ENCODE data around the gene RAET1E.
A peak's percentile ranks its signal among the peaks of the same experiment; 100 is the strongest.
"Not testable (repeated sequence)": the region's sequence is repeated elsewhere in the genome, so short reads cannot be mapped to it uniquely, and the experiment has no call there.

The RAET1E gene

DNA sequence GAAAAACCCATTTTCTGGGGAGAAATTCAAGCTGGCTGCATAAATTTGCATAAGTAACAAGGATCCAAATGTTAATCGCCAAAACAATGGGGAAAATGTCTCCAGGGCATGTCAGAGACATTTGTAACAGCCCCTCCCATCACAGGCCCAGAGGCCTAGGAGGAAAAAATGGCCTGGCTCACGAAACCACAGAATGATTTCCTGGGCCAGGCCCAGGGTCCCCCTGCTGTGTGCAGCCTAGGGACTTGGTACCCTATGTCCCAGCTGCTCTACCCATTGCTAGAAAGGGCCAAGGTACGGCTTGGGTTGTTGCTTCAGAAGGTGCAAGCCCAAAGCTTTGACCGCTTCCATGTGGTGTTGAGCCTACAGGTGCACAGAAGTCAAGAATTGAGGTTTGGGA is 10.6 kb upstream of the RAET1E start:
- DNase-seq: not testable (repeated sequence)

DNA sequence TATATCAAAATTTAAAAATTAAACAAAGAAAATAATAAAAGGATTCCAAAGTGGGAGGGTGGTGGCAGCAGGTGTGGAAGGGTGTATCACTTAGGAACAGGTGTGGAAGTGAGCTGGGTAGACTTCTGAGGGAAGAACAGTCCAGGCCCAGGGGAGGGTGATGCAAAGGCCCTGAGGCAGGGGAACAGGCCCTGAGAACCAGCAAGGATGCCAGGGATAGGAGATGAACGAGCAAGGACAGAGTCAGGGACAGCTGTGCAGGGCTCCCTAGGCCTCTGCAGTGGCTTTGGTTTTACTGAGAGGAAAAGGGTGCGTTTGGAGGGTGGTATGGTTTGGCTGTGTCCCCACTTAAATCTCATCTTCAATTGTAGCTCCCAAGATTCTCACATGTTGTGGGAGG is 9.4 kb upstream of the RAET1E start:
- no peak for DNase-seq

DNA sequence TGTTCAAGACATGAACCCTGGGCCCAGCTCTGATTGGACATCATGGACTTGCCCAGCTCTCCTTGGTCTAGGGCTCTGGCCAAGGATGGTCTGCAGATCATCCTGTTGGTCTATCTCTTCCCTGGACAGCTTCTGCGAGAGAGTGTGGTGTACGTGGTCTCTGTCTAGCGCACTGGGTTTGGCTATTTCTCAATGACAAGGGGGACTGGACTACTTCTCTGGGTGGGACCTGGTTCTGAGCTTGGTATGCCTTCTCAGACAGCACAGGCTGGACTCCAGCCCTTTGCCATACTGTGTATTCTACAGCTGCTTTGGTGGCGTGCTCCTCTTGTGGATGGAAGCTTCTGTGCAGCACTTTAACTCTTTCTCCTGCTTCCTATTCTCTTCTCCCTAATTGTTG is 8.5 kb upstream of the RAET1E start:
- no peak for DNase-seq

DNA sequence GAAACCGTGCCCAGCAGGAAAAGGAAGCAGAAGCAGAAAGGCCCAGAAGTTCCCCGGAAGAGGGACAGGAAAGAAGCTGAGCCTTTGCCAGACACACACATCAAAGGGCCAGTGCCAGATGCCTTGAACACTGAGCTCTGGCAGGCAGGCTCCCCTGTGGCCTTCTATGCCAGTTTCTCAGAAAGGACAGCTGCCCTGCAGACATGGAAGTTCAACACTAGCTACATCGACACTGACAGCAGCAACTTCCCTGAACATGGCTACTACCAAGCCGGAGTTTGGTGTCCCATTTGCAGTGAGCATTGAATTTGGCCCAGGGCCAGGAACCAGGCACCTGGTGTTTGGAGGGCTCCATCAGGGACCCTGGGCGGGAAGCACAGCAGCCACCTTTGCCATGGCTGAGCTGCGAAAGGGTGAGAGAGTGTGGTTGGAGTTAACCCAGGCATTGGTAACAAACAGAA is 8.0 kb upstream of the RAET1E start:
- no peak for DNase-seq

DNA sequence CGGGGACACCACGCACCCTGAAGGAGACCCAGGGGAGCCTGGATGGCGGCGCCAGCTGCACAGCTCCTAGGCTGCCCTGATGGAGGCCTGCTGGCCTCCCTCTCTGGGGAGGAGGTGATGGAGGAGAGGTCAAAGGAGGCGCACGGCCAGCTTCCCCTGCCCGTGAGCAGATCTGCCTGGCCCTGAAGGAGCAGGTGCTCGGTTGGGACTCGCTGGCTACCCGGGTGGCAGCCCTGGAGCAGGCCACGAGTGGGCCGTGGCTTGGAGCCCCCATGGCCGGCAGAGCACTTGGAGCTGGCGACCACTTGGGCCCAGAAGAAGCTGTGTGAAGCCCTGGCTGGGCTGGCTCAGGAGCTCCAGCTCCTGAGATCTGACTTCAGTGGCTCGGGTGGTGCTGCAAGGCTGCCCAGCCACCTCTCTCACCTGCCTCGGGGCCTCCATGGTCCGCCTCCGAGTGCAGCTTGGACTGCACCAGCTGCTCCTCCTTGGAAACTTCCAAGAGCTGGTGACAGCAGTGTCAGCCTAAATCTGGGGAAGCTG is 7.5 kb upstream of the RAET1E start:
- DNase-seq: no peak

GRCh38 chr6:149904661-149905370 is 6.9 kb upstream of the RAET1E start:
- no peak for DNase-seq

DNA sequence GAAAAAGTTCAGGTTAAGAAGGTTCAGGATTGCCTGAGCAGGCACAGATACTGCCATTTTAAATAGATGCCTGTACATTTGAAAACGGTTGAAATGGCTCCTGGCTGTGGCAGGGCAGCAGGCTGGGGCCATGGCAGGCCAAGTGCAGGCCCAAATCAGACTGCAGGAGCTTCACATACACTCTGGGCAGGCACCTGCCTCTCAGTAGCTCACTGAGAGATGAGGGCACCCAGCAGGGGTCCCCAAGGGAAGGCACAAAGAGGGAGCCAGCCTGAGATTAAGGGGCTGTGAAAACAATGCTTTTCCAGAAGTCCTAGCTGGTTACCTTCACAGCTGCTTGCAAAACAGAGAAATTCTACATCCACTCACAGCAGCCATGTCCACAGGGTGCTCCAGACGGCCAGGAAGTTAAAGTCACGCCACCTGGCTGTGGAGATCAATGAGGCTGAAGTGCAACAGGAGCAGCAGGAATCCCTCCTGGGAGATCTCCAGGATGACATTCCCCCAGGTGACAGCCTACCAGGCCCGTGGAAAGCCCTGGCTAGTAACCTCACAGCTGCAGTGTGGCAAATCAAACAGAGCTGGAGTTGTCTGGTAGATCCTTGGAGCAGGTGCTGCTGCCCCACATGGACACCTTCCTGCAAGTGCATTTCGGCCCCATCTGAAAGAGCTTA is 6.2 kb upstream of the RAET1E start:
- no peak for DNase-seq

DNA sequence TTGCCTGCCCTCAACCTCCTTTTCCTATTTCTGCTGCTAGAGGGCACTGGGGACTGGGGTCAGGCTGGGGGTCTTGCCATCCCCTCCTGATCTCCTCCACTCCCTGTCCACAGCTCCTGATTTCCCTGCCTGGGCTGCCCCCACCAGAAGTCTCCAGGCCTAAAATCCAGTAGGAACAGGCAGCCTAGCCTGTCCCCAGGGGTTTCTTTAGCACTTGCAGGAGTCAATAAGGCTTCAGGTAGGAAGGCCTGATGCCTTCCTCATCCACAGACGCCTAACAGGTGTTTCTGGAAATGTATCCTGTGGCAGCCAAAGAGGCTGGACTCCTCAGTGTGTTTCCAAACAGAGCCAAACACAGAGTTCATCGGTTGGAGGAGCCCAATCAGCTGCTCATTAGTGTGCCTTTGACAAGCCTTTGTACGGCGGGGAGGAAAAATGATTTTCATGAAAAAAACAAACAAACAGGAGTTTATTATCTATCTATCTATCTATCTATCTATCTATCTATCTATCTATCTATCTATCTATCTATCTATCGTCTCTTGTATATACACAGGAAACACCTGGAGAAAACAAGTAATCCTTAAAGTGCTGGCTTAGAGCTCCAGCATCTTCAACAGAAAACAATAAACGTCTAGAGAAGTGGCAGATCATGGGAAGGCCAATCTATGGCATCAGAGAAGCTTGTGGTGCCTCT is 3.7 kb upstream of the RAET1E start:
- DNase-seq: no peak

DNA sequence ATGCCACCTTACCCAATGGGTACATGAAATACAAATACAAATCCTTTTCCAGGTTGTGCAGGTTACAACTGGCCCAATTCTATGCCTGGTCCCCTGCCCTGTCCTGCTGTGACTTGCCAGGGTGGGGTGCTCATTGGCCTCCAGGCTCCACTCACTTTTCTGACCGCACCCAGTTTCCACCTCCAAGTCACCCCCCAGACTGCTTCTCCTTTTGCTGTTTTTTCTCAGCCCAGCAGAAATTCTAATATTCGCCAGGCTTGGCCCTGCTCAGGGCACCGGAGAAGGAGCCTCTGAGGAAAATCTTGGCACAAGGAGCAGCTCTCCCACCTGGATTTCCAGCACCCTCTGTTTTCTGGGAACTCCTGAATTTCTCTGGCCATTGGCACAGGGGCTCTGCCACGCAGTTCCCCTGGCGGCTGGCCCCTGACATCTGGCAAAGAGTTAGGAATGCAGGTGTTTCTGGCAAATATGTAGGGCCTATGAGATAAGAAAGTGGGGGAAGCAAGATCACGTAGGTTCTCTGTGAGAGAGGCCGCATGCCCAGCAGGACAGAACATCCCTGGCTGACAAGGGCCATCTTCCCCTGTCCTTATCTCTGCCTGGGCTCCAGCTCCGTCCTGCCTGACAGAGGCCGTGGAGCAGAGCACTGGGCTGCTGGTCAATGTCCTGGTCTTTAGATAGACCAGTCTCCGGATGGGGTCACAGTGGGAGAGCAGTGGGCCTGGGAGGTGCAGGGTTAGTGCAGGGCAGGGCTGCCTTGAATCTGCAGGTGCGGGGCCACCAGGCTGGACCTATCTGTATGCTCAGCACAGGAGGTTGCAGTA is 2.9 kb upstream of the RAET1E start:
- no peak for DNase-seq

DNA sequence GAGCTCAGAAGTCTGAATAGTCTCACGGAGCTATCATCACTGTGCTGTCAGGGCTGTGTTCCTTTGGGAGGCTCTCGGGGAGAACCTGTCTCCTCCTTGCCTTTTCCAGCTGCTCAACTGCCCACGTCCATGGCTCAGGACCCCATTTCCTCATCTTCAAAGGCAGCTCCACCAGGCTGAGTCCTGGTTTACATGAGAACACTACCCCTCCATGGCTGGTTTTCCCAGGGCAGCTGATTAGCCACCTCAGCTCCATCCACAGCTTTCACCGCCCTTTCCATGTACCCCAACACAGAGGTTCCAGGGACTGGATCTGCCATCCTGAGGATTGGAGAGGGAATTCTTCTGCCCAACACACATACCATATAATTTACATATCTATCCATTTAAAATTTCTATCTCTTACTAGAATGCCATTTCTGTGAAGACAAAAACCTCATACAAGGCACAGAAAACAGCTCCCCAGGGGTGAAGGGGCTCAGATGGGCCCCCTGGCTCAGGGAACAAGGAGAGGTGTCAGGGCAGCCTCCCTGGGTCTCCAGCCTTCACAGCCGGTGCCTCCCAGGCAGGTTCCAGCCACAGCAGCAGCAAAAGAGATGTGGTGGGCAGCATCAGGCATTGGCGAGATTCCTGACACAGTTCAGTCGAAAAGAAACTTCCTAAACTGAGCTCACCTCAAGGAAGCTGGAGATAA is 2.2 kb upstream of the RAET1E start:
- DNase-seq: no peak

DNA sequence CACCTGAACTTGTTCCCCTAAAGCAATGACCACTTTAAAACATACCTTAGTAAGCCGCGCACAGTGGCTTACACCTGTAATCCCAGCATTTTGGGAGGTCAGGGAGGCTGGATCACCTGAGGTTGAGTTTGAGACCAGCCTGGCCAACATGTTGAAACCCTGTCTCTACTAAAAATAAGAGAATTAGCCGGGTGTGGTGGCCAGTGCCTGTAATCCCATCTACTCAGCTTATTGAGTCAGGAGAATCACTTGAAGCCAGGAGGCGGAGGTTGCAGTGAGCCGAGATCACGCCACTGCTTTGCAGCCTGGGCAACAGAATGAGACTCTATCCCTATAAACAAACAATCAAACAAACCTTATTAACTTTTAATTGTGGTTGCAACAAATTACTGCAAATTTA is 1.6 kb upstream of the RAET1E start:
- DNase-seq: no peak

- no peak for DNase-seq
Observed at GRCh38 chr6:149898966-149899365, 1.1 kb upstream of the RAET1E start.

- no peak for DNase-seq
Observed at GRCh38 chr6:149897015-149897697, 757 bp downstream of the RAET1E start.

DNA sequence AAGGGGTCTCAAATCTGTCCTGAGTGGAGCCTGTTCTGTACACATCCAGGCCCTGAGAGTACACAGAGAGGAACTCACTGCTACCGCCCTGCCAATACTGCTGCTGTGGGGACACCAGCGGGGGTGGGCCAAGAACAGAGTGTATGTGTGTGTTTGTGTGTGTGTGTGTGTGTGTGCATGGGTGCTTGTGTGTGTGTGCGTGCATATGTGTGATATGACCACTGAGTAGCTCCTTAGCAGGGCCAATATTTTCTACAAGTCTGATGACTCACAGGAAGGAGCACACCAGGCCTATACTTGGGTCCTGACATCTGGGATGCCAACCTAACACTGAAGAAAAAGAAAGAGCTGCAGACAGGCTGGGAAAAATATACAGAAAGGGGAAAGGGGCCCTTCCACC is 1.4 kb downstream of the RAET1E start:
- no peak for DNase-seq

DNA sequence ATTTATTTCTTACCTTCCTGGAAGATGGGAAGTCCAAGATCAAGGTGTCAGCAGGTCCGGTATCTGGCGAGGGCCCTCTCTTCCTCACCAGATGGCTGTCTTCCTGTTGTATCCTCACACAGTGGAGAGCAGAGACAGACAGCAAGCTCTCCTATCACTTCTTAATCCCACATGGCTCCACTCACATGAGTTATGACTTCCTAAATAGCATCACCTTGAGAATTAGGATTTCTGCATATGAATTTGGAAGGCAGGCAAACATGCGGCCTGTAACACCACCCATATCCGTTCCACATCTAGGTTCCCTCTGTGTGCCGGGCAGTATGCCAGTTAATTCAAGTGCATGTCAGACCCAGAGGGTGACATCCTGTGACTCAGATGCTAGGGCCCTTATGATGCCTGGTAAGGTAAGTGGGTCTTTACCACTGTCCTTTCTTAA is 2.1 kb downstream of the RAET1E start:
- peak in 1 of 2 donors; percentile 3 for DNase-seq

DNA sequence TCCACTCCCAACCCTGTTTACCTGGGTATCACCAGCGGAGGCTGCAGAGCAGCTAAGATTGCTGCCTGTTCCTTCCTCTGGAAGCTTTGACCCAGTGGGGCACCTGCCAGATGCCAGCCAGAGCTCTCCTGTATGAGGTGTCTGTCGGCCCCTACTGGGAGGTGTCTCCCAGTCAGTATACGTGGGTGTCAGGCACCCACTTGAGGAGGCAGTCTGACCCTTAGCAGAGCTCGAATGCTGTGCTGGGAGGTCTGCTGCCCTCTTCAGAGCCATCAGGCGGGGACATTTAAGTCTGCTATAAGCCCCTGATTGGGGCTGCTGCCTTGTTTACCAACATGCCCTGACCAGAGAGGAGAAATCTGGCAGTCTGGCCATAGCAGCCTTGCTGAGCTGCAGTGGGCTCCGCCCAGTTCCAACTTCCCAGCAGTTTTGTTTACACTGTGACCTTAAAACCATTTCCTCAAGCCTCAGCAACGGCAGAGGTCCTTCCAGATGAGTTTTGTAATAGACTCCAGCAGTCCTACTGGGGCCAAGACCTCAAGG is 2.8 kb downstream of the RAET1E start:
- peak in 1 of 2 donors; percentile 13 for DNase-seq

DNA sequence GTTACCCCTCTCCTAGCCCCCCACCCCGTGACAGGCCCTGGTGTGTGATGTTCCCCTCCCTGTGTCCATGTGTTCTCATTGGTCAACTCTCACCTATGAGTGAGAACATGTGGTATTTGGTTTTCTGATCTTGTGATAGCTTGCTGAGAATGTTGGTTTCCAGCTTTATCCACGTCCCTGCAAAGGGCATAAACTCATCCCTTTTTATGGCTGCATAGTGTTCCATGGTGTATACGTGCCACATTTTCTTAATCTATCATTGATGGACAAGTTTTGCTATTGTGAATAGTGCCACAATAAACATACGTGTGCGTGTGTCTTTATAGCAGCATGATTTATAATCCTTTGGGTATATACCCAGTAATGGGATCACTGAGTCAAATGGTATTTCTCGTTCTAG is 6.0 kb downstream of the RAET1E start:
- DNase-seq: not testable (repeated sequence)

DNA sequence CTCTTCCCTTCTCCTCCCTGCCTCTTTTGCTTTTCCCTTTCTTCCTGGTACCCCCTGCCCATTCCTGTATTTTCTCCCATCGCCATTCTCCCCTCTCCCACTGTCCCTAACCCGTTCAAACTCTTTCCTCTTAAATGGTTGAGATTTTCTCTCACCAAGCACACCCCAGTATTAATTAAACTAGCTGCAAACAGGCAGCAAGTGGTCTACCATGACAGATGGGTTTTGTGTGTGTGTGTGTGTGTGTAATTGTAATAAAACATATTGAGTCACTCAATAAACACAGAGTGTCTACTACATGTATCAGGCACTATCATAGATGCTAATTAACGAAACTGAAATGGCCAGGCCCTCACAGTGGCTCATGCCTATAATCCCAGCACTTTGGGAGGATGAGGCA is 6.7 kb downstream of the RAET1E start:
- no peak for DNase-seq

- DNase-seq: no peak
Observed at GRCh38 chr6:149890629-149891045, 7.3 kb downstream of the RAET1E start.

DNA sequence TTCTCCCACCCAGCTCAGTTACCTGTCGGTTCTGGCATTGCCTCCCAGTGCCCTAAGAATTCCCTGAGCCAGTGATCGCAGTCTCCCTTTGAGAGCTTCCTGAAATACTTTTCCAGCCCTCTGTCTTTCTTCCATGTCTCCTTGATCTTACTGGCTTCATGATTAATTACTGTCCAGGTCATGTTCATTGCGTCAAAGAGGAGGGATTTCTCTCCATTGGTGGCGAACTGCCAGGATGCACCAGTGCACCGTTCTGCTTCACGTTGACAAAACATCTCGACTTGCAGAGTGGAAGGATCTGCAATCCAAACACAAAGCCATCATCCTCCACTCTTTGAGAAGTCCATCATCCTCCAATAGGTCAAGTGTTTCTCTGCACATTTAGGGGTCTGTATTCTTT is 8.6 kb downstream of the RAET1E start:
- DNase-seq: no peak

DNA sequence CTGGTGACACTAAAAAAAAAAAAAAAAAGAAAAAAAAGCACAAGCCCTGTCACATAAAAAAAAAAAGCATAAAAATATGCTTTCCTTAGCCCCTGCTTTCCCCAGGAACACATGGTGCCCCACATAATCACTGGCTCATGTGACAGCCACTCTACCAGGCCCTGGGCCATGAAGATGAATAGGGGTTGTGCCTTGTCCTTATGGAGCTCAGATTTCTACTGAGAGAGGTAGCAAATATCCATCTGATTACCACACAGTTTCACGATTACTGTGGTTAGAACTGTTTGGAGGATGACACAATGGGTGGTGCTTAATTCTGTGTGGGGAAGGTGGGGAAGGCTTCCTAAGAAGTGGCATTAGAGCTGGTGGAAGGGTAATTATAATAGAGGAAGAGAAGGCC is 9.3 kb downstream of the RAET1E start:
- no peak for DNase-seq

Data from inflammatory macrophage (primary cell).